Lower leg skin (tissue), 4 donors: ENCODE results near the gene SCN1B. TPM values are rescaled to one million over a fixed set of nuclear protein-coding genes. Genes with fewer than 3 reads are reported as not detected.
"Not testable (repeated sequence)": the region's sequence is repeated elsewhere in the genome, so short reads cannot be mapped to it uniquely, and the experiment has no call there.

Experiments
- DNase-seq, 2 donors: peaks; one replicate each; pipeline ENCODE4 v3.0.0-alpha.2; 2019; ENCODE audit warnings: low spot score in 2 of 2
- H3K4me3 ChIP-seq: fragments of 200-600 bp; sonication (generic); 2 replicates; pipeline ENCODE4 v1.5.1; 2017; ENCODE audit warnings: mild to moderate bottlenecking, low read depth; ENCODE audit not compliant: poor library complexity, severe bottlenecking
- CTCF ChIP-seq, 3 donors: fragments of 450-650 bp; IDR thresholded peaks; one replicate each; pipeline ENCODE4 v1.5.1; 2016; ENCODE audit warnings: antibody characterized with exemption in 3 of 3, mild to moderate bottlenecking in 3 of 3, moderate library complexity in 2 of 3
- POLR2A ChIP-seq, 2 donors: fragments of 450-650 bp; IDR thresholded peaks; one replicate each; pipeline ENCODE4 v1.6.1; 2016 to 2017; ENCODE audit warnings: antibody characterized with exemption in 2 of 2, mild to moderate bottlenecking in 1 of 2, moderate library complexity in 1 of 2
- WGBS, 2 donors: methylation state at CpG; one replicate each; pipeline ENCODE4 v1.1.5; 2018; 5-methylcytosine and 5-hydroxymethylcytosine counted together
- intact Hi-C: fragments of 100-400 bp; cut with DNase I; formaldehyde crosslinking; loops from one replicate; pipeline ENCODE4 v1.15.0; 2023; ENCODE audit warnings: low total_unique reads
- total RNA-seq, 4 donors: library from RNA; depleted of rRNA; stranded (reverse); fragments of >200 nt; gene quantifications; one replicate each; pipeline ENCODE4 v1.1.0, GENCODE V29; 2016

SCN1B gene
- total RNA-seq, 4 donors from 2014 or later = 1.1 to 4.4 (median 3.0) TPM

- intact Hi-C loops = no loop called here
- H3K4me3 ChIP-seq = no peak overlapping the region
- no peak for DNase-seq
- no peak for TF ChIP-seq CTCF (IDR thresholded peaks at IDR 0.05)
- no peak for TF ChIP-seq POLR2A (IDR thresholded peaks at IDR 0.05)
- 88 to 90% methylated on average over 18 to 21 of the region's 21 CpGs for WGBS, 2 donors
Observed at GRCh38 chr19:35025969-35026368, 4.3 kb upstream of the SCN1B start.

GRCh38 chr19:35026418-35026817 lies 3.9 kb upstream of the SCN1B start:
- 82 to 87% methylated on average over 6 of the region's 6 CpGs for WGBS, 2 donors
- intact Hi-C loops = no loop called here
- no peak for DNase-seq
- H3K4me3 ChIP-seq = no peak overlapping the region
- TF ChIP-seq CTCF (IDR thresholded peaks at IDR 0.05) (no peak), POLR2A (IDR thresholded peaks at IDR 0.05) (no peak)

DNA sequence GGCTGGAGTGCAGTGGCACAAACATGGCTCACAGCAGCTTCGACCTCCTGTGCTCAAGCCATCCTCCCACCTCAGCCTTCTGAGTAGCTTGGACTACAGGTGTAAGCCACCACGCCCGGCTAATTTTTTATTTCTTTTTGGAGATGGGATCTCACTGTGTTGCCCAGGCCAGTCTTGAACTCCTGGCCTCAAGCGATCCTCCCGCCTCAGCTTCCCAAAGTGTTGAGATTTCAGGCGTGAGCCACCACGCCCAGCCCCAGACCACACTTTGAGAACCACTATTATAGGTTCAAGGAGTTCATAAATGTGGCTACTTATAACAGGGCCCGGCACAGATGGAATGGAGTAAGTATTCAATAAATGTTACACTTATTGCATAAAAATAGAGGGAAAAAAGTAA lies 3.3 kb upstream of the SCN1B start:
- intact Hi-C loops = no loop called here

GRCh38 chr19:35027851-35028599 lies 2.2 kb upstream of the SCN1B start:
- 79 to 84% methylated on average over 7 of the region's 7 CpGs for WGBS, 2 donors
- TF ChIP-seq POLR2A (IDR thresholded peaks at IDR 0.05) = no peak
- TF ChIP-seq CTCF (IDR thresholded peaks at IDR 0.05) = no peak
- intact Hi-C loops = no loop called here

More for the DNA sequence above, 3.3 kb upstream of the SCN1B start:
- TF ChIP-seq CTCF (IDR thresholded peaks at IDR 0.05) (no peak), POLR2A (IDR thresholded peaks at IDR 0.05) (no peak)
- no peak for DNase-seq
- WGBS, 2 donors = 90% methylated on average over 8 of the region's 8 CpGs
- no peak overlapping the region for H3K4me3 ChIP-seq

GRCh38 chr19:35028600-35028885 lies 1.7 kb upstream of the SCN1B start:
- intact Hi-C loops = not testable (repeated sequence)

More at GRCh38 chr19:35027851-35028599, 2.2 kb upstream of the SCN1B start:
- DNase-seq = no peak
- no peak overlapping the region for H3K4me3 ChIP-seq

GRCh38 chr19:35029275-35029736 lies 964 bp upstream of the SCN1B start:
- H3K4me3 ChIP-seq, DNase-seq, intact Hi-C loops: not testable (repeated sequence)
- 76 to 77% methylated on average over 11 of the region's 11 CpGs for WGBS, 2 donors

More at GRCh38 chr19:35028600-35028885, 1.7 kb upstream of the SCN1B start:
- not testable (repeated sequence) for H3K4me3 ChIP-seq, DNase-seq
- 84 to 95% methylated on average over 3 of the region's 3 CpGs for WGBS, 2 donors

- no peak for TF ChIP-seq CTCF (IDR thresholded peaks at IDR 0.05)
- no peak for TF ChIP-seq POLR2A (IDR thresholded peaks at IDR 0.05)
- H3K4me3 ChIP-seq = no peak overlapping the region
- no peak for DNase-seq
- 19 to 31% methylated on average over 7 to 11 of the region's 11 CpGs for WGBS, 2 donors
- intact Hi-C loops = no loop called here
Observed at GRCh38 chr19:35029737-35030256, 473 bp upstream of the SCN1B start.
